ENCODE results near the gene CDH16. TPM values are rescaled to one million over a fixed set of nuclear protein-coding genes. Genes with fewer than 3 reads are reported as not detected.

Gene CDH16
- total and polyA plus RNA-seq, 2 of the 13 experiments (the other 11 are each of a cell fraction or from before 2014, with no cell fraction given), result 2.7 to 3.9 TPM

GRCh38 chr16:66880288-66881013 is 38.2 kb downstream of the CDH16 start, which contains the start of gene PDP2 (continued):
- TF ChIP-seq HDAC1 (CRISPR knock-in tag; IDR thresholded peaks at IDR 0.05) (peak; percentile 92), ZNF790 (CRISPR knock-in tag; IDR thresholded peaks at IDR 0.05; ENCODE audit: borderline replicate concordance) (peak; percentile 90; the same call in 1 of the 2 replicates), ZNF567 (CRISPR knock-in tag; IDR thresholded peaks at IDR 0.05; ENCODE audit: borderline replicate concordance) (peak; percentile 97), DNMT3B (CRISPR knock-in tag; conservative IDR thresholded peaks at IDR 0.05) (peak; percentile 86), AFF4 (CRISPR knock-in tag; IDR thresholded peaks at IDR 0.05) (peak; percentile 53; the same call in 1 of the 2 replicates), DBP (CRISPR knock-in tag; IDR thresholded peaks at IDR 0.05; ENCODE audit: not compliant biosample characterization) (peak; percentile 92), PPARG (CRISPR knock-in tag; conservative IDR thresholded peaks at IDR 0.05) (peak; percentile 64; the same call in 1 of the 2 replicates), ZNF3 (CRISPR knock-in tag; IDR thresholded peaks at IDR 0.05) (no peak), ZNF749 (CRISPR knock-in tag; IDR thresholded peaks at IDR 0.05; ENCODE audit: borderline replicate concordance) (peak; percentile 70), CENPBD1 (CRISPR knock-in tag; IDR thresholded peaks at IDR 0.05; ENCODE audit: borderline replicate concordance, low read depth) (peak; percentile 65; the same call in 1 of the 2 replicates), ZNF878 (CRISPR knock-in tag; IDR thresholded peaks at IDR 0.05) (peak; percentile 70; the same call in 1 of the 2 replicates), MTA3 (CRISPR knock-in tag; IDR thresholded peaks at IDR 0.05) (no peak)
- TF ChIP-seq, protein P1, sequence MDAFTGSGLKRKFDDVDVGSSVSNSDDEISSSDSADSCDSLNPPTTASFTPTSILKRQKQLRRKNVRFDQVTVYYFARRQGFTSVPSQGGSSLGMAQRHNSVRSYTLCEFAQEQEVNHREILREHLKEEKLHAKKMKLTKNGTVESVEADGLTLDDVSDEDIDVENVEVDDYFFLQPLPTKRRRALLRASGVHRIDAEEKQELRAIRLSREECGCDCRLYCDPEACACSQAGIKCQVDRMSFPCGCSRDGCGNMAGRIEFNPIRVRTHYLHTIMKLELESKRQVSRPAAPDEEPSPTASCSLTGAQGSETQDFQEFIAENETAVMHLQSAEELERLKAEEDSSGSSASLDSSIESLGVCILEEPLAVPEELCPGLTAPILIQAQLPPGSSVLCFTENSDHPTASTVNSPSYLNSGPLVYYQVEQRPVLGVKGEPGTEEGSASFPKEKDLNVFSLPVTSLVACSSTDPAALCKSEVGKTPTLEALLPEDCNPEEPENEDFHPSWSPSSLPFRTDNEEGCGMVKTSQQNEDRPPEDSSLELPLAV (CRISPR knock-in tag; conservative IDR thresholded peaks at IDR 0.05; ENCODE audit: low read depth), result no peak
- TF ChIP-seq, protein P2, sequence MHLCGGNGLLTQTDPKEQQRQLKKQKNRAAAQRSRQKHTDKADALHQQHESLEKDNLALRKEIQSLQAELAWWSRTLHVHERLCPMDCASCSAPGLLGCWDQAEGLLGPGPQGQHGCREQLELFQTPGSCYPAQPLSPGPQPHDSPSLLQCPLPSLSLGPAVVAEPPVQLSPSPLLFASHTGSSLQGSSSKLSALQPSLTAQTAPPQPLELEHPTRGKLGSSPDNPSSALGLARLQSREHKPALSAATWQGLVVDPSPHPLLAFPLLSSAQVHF (CRISPR knock-in tag; IDR thresholded peaks at IDR 0.05), result peak; percentile 76
- TF ChIP-seq, protein P3, sequence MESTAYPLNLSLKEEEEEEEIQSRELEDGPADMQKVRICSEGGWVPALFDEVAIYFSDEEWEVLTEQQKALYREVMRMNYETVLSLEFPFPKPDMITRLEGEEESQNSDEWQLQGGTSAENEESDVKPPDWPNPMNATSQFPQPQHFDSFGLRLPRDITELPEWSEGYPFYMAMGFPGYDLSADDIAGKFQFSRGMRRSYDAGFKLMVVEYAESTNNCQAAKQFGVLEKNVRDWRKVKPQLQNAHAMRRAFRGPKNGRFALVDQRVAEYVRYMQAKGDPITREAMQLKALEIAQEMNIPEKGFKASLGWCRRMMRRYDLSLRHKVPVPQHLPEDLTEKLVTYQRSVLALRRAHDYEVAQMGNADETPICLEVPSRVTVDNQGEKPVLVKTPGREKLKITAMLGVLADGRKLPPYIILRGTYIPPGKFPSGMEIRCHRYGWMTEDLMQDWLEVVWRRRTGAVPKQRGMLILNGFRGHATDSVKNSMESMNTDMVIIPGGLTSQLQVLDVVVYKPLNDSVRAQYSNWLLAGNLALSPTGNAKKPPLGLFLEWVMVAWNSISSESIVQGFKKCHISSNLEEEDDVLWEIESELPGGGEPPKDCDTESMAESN (CRISPR knock-in tag; conservative IDR thresholded peaks at IDR 0.05), result peak; percentile 92; the same call in 1 of the 2 replicates
- TF ChIP-seq, protein P4, sequence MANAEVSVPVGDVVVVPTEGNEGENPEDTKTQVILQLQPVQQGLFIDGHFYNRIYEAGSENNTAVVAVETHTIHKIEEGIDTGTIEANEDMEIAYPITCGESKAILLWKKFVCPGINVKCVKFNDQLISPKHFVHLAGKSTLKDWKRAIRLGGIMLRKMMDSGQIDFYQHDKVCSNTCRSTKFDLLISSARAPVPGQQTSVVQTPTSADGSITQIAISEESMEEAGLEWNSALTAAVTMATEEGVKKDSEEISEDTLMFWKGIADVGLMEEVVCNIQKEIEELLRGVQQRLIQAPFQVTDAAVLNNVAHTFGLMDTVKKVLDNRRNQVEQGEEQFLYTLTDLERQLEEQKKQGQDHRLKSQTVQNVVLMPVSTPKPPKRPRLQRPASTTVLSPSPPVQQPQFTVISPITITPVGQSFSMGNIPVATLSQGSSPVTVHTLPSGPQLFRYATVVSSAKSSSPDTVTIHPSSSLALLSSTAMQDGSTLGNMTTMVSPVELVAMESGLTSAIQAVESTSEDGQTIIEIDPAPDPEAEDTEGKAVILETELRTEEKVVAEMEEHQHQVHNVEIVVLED (CRISPR knock-in tag; IDR thresholded peaks at IDR 0.05; ENCODE audit: borderline replicate concordance), result peak; percentile 60

Measured in HepG2 (cell line).